H4 (cell line): ENCODE results near the gene TAS2R4. TPM values are rescaled to one million over a fixed set of nuclear protein-coding genes. Genes with fewer than 3 reads are reported as not detected.
A peak's percentile ranks its signal among the peaks of the same experiment; 100 is the strongest.
"Not testable (repeated sequence)": the region's sequence is repeated elsewhere in the genome, so short reads cannot be mapped to it uniquely, and the experiment has no call there.

Experiments used
- DNase-seq: peaks from one replicate; pipeline ENCODE4 v3.0.0-alpha.2; 2015; ENCODE audit warnings: low spot score
- total RNA-seq: library from RNA; depleted of rRNA; stranded (reverse); fragments of >200 nt; shearing (Covaris generic); gene quantifications from 2 replicates; pipeline ENCODE4 v1.2.3, GENCODE V29; 2014; rRNA removed

TAS2R4 gene, protein sequence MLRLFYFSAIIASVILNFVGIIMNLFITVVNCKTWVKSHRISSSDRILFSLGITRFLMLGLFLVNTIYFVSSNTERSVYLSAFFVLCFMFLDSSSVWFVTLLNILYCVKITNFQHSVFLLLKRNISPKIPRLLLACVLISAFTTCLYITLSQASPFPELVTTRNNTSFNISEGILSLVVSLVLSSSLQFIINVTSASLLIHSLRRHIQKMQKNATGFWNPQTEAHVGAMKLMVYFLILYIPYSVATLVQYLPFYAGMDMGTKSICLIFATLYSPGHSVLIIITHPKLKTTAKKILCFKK
- total RNA-seq, result not detected in 2 replicates

- DNase-seq, result no peak
These were observed at the start of gene TAS2R4 for GRCh38 chr7:141776374-141776773. TAS2R4 (plus strand) TSS chr7:141776674; CDS start chr7:141778489, 1,815 bp downstream.

- DNase-seq, result no peak
These were observed 47.5 kb upstream of the TAS2R4 start for GRCh38 chr7:141729020-141729419.

GRCh38 chr7:141731476-141732149, 44.9 kb upstream of the TAS2R4 start:
- no peak for DNase-seq

- DNase-seq, result peak; percentile 24
These were observed 39.2 kb upstream of the TAS2R4 start for GRCh38 chr7:141737118-141737835.

DNA sequence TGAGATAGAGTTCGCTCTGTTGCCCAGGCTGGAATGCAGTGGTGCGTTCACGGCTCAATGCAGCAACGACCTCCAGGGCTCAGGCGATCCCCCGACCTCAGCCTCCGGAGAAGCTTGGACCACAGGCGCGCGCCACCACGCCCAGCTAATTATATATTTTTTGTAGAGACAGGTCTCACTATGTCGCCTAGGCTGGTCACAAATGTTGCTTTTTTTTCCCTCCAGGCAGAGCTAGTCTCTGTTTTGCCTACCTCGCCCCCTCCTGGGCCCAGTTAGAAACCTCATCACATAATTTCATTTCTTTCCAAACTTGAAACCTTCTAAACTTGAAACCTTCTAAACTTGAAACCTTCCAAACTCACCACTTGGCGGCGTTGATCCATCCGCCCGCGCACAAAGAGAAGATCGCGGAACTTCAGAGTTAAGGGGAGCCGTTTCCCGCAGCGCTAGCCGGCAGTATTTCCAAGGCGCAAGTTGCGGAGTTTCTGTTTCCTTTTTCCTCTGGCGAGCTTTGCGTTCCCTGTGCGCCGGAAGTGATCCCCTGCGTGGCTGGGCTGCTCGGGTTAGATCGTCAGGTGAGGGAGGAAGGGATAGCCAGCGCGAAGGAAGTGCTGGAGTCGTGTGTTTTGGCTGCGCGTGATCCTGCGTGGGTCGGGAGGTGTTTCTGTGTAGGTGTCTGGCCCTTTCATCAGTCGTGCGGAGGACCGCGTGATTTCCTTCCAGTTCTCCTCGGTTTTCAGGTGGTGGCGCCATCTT, 38.5 kb upstream of the TAS2R4 start, which contains the start of gene SSBP1:
SSBP1 (plus strand) TSS at position 523 of the 756 bp plus-strand sequence. CDS start 809 bp downstream, outside the sequence.
- peak; percentile 96 for DNase-seq

DNA sequence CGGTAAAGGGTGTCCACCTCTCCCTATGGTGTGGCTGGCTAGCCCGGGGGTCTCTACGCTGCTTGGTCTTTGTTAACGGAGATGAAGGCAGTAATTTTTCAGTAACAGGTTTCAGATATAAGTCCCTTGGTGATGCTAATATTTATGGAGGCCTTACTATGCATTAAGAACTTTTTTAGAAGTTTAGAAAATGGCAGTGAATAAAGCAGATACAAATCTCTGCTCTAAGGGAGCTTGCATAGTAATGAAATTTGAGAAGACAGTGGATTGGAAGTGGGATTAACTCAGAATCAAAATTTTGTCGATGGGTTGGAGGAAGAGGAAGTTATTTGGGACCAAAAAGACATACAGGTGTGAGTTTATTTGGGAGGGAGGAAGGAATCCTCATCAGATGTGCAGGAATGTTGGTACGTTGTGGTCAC, 37.9 kb upstream of the TAS2R4 start:
- no peak for DNase-seq

DNA sequence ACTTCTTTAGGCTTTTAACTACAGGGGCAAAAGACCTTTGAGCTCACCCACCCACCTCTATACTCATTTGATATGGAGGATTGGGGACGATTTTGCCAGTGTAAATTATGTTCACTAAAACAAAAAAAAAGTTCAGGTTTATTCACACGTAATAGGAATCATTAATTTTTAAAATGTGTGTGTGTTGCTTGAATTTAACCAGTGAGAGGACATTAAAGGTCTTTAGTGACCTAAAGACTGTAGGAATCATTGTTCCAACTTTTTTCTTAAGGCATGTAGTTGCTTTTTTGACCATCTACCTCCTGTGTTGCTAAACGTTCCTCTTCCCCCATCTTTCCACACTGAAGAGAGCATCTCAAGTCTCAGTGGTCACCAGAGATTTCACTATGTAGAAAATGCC, 37.2 kb upstream of the TAS2R4 start:
- DNase-seq, result no peak

DNA sequence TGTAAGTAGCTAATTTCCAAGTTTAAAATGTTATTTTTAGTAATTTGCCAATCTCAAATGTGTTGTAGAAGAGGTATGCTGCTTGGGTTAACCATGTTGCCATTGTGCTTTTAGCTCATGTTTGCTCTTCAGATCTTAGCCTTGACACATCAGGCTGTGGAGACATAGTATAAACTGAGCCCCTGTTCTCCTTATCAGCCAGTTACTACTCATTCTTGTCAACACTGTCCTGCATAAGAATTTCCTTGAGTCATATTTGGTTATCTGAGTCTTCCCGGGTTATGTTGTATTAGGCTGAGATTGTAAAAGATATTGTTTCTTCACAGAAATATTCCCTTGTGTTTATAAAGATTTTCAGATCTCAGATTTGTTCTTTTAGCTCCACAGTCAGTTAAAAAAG, 34.2 kb upstream of the TAS2R4 start:
- no peak for DNase-seq

GRCh38 chr7:141744131-141744530, 32.3 kb upstream of the TAS2R4 start:
- no peak for DNase-seq

DNA sequence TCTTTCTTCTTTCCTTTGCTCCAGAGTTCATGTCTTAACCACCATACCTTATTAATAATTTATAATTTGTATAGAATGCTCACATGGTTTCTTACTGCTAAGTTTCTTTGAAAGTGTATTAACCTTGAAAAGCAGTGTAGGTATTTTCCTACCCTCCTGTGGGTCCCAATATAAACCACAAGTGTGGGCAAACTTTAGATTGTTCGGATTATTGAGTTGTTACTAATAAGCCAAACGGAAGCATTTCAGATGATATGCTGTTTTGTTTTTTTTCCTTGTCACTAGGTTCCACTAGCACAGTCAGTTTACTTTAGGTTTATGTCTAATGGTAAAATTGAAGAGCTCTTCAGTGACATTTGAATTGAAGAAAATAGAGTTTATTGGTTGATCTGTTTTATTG, 28.1 kb upstream of the TAS2R4 start:
- no peak for DNase-seq

DNA sequence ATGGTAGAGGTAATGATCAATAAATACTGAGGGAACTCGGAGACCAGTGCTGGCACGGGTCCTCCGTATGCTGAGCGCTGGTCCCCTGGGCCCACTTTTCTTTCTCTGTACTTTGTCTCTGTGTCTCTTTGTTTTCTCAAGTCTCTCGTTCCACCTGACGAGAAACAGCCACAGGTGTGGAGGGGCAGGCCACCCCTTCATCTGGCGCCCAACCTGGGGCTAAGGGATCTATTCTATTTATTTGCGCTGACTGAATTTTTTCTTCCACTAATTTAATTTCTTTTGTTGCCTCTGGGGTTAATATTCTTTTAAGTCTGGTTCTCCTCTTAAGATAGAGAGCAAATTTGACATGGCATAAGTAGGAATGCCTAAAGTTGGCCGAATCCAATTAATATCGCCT, 24.6 kb upstream of the TAS2R4 start:
- not testable (repeated sequence) for DNase-seq

DNA sequence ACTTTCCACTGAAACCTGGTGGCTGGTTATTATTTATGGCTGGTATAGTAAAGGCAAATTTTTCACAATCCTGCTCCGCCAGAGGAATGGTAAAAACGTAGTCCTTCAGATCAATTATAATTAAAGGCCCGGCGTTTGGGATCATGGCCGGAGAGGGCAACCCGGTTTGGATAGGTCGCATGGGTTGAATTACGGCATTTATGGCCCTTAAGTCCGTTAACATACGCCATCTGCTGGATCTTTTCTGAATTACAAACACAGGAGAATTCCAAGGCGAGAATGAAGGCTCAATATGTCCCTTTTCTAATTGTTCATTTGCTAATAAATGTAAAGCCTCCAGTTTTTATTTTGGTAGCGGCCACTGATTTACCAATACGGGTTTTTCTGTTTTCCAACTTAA, 23.8 kb upstream of the TAS2R4 start:
- DNase-seq, result no peak

DNA sequence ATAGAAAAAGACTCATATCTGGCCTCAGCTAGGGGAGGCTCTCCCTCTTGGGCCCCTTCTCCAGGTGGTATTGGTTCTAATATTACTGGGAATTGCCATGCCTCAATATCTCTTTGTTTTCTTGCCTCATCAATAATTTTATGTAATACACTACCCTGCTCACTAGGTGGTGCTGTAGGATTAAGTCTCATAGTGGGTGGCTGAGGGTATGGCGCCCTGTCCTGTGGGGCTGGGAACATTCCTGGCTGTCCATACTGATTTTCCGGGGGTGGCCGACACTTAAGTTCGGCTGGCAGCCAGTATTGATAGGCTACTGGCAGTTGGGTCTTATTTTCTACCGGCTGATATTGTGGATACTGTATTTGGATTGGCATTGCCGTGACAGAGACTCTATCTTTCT, 21.5 kb upstream of the TAS2R4 start:
- peak; percentile 32 for DNase-seq

GRCh38 chr7:141763797-141764196, 12.7 kb upstream of the TAS2R4 start, which contains the start of gene TAS2R3:
TAS2R3 (plus strand) TSS chr7:141764097; CDS start chr7:141764159, 62 bp downstream.
- no peak for DNase-seq

DNA sequence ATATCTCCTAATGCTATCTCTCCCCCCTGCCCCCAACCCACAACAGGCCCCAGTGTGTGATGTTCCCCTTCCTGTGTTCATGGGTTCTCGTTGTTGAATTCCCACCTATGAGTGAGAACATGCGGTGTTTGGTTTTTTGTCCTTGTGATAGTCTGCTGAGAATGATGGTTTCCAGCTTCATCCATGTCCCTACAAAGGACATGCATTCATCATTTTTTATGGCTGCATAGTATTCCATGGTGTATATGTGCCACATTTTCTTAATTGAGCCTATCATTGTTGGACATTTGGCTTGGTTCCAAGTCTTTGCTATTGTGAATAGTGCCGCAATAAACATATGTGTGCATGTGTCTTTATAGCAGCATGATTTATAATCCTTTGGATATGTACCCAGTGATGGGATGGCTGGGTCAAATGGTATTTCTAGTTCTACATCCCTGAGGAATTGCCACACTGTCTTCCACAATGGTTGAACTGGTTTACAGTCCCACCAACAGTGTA, 6.3 kb upstream of the TAS2R4 start:
- not testable (repeated sequence) for DNase-seq

- peak; percentile 57 for DNase-seq
These were observed 9.5 kb downstream of the TAS2R4 start for GRCh38 chr7:141785706-141786552.

GRCh38 chr7:141788296-141788695, 11.8 kb downstream of the TAS2R4 start:
- DNase-seq, result no peak

- DNase-seq, result no peak
These were observed 13.4 kb downstream of the TAS2R4 start, which contains the start of gene TAS2R5 for GRCh38 chr7:141789917-141790316. TAS2R5 (plus strand) TSS chr7:141790217; CDS start chr7:141790362, 145 bp downstream.

DNA sequence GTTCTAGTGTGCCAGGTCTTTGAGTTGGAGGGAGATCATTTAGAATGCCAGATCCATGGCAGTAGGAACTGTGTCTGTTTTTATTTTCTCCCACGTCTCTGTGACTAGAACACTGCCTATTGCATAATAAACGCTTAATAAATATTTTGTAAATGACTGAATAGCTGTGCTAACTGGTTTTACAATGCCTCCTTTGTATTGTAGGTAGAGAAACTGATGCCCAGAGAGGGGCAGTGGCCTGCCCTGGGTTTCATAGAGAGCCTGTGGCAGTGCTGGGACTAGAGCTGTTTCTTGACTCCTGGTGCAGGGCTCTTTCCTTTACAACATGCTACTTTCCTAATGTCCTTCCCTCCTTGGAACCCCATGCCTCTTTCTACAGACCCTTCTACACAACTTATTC, 16.1 kb downstream of the TAS2R4 start:
- no peak for DNase-seq

GRCh38 chr7:141820067-141820466, 43.6 kb downstream of the TAS2R4 start:
- no peak for DNase-seq
